SK-N-SH treated with all-trans-retinoic acid at 6 μM for 48 hours (cell line): ENCODE results near the gene LCN9.
"Not testable (repeated sequence)": the region's sequence is repeated elsewhere in the genome, so short reads cannot be mapped to it uniquely, and the experiment has no call there.

Experiments used
- ATAC-seq: fragments of 200-7000 bp; cut with Tn5 transposase; 3 replicates; pipeline ENCODE4 v1.9.1; 2020; ENCODE audit warnings: mild to moderate bottlenecking, moderate library complexity
- ARNTL ChIP-seq: fragments of 450-650 bp; formaldehyde crosslinking; IDR thresholded peaks from 2 replicates; pipeline ENCODE4 v1.5.0; 2020; ENCODE audit warnings: low read depth, mild to moderate bottlenecking, moderate library complexity, borderline replicate concordance
- BACH2 ChIP-seq: fragments of 250-450 bp; sonication (Bioruptor Pico); IDR thresholded peaks from 2 replicates; pipeline ENCODE4 v1.9.0; 2021; ENCODE audit warnings: mild to moderate bottlenecking, borderline replicate concordance
- CSDC2 ChIP-seq: fragments of 250-450 bp; sonication (Bioruptor Pico); IDR thresholded peaks from 2 replicates; pipeline ENCODE4 v1.5.0; 2020; ENCODE audit warnings: mild to moderate bottlenecking, moderate library complexity
- ESRRG ChIP-seq: fragments of 250-450 bp; sonication (Bioruptor Pico); IDR thresholded peaks from 2 replicates; pipeline ENCODE4 v1.6.1; 2021; ENCODE audit warnings: mild to moderate bottlenecking
- GLIS3 ChIP-seq: fragments of 250-450 bp; sonication (Bioruptor Pico); IDR thresholded peaks from 2 replicates; pipeline ENCODE4 v1.5.0; 2020; ENCODE audit warnings: mild to moderate bottlenecking, moderate library complexity
- ISL1 ChIP-seq: fragments of 250-450 bp; sonication (Bioruptor Pico); IDR thresholded peaks from 2 replicates; pipeline ENCODE4 v2.1.2; 2022; ENCODE audit warnings: mild to moderate bottlenecking, moderate library complexity
- OSR1 ChIP-seq: fragments of 250-450 bp; sonication (Bioruptor Pico); IDR thresholded peaks from 2 replicates; pipeline ENCODE4 v1.8.0; 2022; ENCODE audit warnings: moderate library complexity, mild to moderate bottlenecking, inconsistent platforms
- PPARA ChIP-seq: fragments of 250-450 bp; sonication (Bioruptor Pico); IDR thresholded peaks from 2 replicates; pipeline ENCODE4 v1.5.0; 2020; ENCODE audit warnings: mild to moderate bottlenecking, borderline replicate concordance
- RARB ChIP-seq: fragments of 250-450 bp; sonication (Bioruptor Pico); IDR thresholded peaks from 2 replicates; pipeline ENCODE4 v1.8.0; 2021; ENCODE audit warnings: mild to moderate bottlenecking, moderate library complexity
- SNAI2 ChIP-seq: fragments of 250-450 bp; sonication (Bioruptor Pico); IDR thresholded peaks from 2 replicates; pipeline ENCODE4 v1.5.0; 2020; ENCODE audit warnings: mild to moderate bottlenecking, moderate library complexity
- TCF4 ChIP-seq: fragments of 250-450 bp; sonication (Bioruptor Pico); IDR thresholded peaks from 2 replicates; pipeline ENCODE4 v1.8.0; 2021; ENCODE audit warnings: mild to moderate bottlenecking, moderate library complexity, borderline replicate concordance
- ZC3H10 ChIP-seq: fragments of 250-450 bp; sonication (Bioruptor Pico); IDR thresholded peaks from 2 replicates; pipeline ENCODE4 v1.5.1; 2021; ENCODE audit warnings: mild to moderate bottlenecking, moderate library complexity
- ZFP3 ChIP-seq: fragments of 250-450 bp; sonication (Bioruptor Pico); IDR thresholded peaks from 2 replicates; pipeline ENCODE4 v1.5.0; 2020; ENCODE audit warnings: mild to moderate bottlenecking, moderate library complexity
- ZFP30 ChIP-seq: fragments of 450-650 bp; formaldehyde crosslinking; IDR thresholded peaks from 2 replicates; pipeline ENCODE4 v1.5.0; 2022; ENCODE audit warnings: mild to moderate bottlenecking, moderate library complexity
- ZNF565 ChIP-seq: fragments of 450-650 bp; formaldehyde crosslinking; conservative IDR thresholded peaks from 2 replicates; pipeline ENCODE4 v1.5.0; 2020; ENCODE audit warnings: low read depth, mild to moderate bottlenecking, moderate library complexity
- ZNF70 ChIP-seq: fragments of 450-650 bp; formaldehyde crosslinking; IDR thresholded peaks from 2 replicates; pipeline ENCODE4 v1.5.0; 2020; ENCODE audit warnings: mild to moderate bottlenecking, moderate library complexity
- ZNF8 ChIP-seq: fragments of 450-650 bp; formaldehyde crosslinking; IDR thresholded peaks from 2 replicates; pipeline ENCODE4 v1.5.0; 2020; ENCODE audit warnings: mild to moderate bottlenecking, moderate library complexity
- TF ChIP-seq, protein P1 (sequence below): fragments of 250-450 bp; sonication (Bioruptor Pico); IDR thresholded peaks from 2 replicates; pipeline ENCODE4 v1.8.0; 2021; ENCODE audit warnings: low read depth, mild to moderate bottlenecking, moderate library complexity, borderline replicate concordance
- TF ChIP-seq, protein P2 (sequence below): fragments of 250-450 bp; sonication (Bioruptor Pico); IDR thresholded peaks from 2 replicates; pipeline ENCODE4 v1.5.0; 2020; ENCODE audit warnings: mild to moderate bottlenecking, moderate library complexity
- TF ChIP-seq, protein P3 (sequence below): fragments of 250-450 bp; sonication (Bioruptor Pico); IDR thresholded peaks from 2 replicates; pipeline ENCODE4 v1.5.1; 2020; ENCODE audit warnings: low read depth, mild to moderate bottlenecking, moderate library complexity
- TF ChIP-seq, protein P4 (sequence below): fragments of 250-450 bp; sonication (Bioruptor Pico); IDR thresholded peaks from 2 replicates; pipeline ENCODE4 v1.5.1; 2021; ENCODE audit warnings: mild to moderate bottlenecking, moderate library complexity

The LCN9 gene

DNA sequence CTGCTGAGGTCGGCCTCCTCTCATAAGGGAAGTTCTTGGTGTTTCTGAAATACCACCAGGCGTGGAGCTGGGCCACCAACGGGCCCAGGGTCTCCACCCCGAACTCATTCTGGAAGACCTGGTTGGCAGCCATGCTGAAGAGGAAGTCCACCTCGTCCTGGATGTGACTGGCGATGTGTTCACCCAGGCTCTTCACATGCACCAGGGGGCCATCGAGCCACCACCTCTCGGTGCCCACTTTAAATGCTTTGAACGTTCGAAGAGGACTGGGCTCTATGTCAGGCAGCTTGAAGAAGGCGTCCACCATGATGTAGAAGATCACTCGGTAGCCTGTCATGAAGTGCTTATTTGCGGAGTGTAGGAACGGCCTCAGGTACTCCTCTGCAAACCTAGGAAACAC, 38.8 kb upstream of the LCN9 start:
- TF ChIP-seq BACH2, result no peak
- TF ChIP-seq SNAI2 (CRISPR knock-in tag), result no peak
- no peak for TF ChIP-seq PPARA
- TF ChIP-seq TCF4 (CRISPR knock-in tag), result no peak
- TF ChIP-seq ZNF70 (CRISPR knock-in tag), result no peak
- TF ChIP-seq, protein P1, sequence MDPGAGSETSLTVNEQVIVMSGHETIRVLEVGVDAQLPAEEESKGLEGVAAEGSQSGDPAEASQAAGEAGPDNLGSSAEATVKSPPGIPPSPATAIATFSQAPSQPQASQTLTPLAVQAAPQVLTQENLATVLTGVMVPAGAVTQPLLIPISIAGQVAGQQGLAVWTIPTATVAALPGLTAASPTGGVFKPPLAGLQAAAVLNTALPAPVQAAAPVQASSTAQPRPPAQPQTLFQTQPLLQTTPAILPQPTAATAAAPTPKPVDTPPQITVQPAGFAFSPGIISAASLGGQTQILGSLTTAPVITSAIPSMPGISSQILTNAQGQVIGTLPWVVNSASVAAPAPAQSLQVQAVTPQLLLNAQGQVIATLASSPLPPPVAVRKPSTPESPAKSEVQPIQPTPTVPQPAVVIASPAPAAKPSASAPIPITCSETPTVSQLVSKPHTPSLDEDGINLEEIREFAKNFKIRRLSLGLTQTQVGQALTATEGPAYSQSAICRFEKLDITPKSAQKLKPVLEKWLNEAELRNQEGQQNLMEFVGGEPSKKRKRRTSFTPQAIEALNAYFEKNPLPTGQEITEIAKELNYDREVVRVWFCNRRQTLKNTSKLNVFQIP (CRISPR knock-in tag), result no peak
- no peak for TF ChIP-seq ZNF8 (CRISPR knock-in tag)
- no peak for TF ChIP-seq ESRRG
- no peak for TF ChIP-seq CSDC2 (CRISPR knock-in tag)
- TF ChIP-seq ISL1, result no peak
- no peak for ATAC-seq

DNA sequence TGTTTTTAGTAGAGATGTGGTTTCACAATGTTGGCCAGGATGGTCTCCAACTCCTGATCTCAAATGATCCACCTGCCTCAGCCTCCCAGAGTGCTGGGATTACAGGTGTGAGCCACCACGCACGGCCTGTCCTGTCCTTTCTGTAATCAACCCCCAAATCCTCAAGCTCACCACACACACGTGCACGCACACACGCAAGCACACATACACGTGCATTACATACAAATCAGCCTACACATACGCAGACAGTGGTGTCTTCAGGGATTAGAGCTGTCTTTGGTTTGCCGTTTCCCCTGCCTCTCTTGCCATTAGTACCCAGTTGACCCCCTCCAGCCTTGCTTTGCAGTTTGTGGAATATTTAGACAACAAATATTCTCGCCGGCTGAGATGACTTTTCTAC, 30.3 kb upstream of the LCN9 start:
- TF ChIP-seq, protein P2, sequence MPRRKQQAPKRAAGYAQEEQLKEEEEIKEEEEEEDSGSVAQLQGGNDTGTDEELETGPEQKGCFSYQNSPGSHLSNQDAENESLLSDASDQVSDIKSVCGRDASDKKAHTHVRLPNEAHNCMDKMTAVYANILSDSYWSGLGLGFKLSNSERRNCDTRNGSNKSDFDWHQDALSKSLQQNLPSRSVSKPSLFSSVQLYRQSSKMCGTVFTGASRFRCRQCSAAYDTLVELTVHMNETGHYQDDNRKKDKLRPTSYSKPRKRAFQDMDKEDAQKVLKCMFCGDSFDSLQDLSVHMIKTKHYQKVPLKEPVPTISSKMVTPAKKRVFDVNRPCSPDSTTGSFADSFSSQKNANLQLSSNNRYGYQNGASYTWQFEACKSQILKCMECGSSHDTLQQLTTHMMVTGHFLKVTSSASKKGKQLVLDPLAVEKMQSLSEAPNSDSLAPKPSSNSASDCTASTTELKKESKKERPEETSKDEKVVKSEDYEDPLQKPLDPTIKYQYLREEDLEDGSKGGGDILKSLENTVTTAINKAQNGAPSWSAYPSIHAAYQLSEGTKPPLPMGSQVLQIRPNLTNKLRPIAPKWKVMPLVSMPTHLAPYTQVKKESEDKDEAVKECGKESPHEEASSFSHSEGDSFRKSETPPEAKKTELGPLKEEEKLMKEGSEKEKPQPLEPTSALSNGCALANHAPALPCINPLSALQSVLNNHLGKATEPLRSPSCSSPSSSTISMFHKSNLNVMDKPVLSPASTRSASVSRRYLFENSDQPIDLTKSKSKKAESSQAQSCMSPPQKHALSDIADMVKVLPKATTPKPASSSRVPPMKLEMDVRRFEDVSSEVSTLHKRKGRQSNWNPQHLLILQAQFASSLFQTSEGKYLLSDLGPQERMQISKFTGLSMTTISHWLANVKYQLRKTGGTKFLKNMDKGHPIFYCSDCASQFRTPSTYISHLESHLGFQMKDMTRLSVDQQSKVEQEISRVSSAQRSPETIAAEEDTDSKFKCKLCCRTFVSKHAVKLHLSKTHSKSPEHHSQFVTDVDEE (CRISPR knock-in tag), result no peak
- TF ChIP-seq ZNF70 (CRISPR knock-in tag) (no peak), ZFP3 (CRISPR knock-in tag) (no peak), TCF4 (CRISPR knock-in tag) (no peak), GLIS3 (CRISPR knock-in tag) (no peak), OSR1 (CRISPR knock-in tag) (no peak), ZNF8 (CRISPR knock-in tag) (no peak), SNAI2 (CRISPR knock-in tag) (no peak), ISL1 (no peak), BACH2 (no peak), ZNF565 (CRISPR knock-in tag) (no peak), RARB (CRISPR knock-in tag) (no peak), ZC3H10 (CRISPR knock-in tag) (no peak), ZFP30 (no peak), CSDC2 (CRISPR knock-in tag) (no peak), PPARA (no peak)
- TF ChIP-seq, protein P3, sequence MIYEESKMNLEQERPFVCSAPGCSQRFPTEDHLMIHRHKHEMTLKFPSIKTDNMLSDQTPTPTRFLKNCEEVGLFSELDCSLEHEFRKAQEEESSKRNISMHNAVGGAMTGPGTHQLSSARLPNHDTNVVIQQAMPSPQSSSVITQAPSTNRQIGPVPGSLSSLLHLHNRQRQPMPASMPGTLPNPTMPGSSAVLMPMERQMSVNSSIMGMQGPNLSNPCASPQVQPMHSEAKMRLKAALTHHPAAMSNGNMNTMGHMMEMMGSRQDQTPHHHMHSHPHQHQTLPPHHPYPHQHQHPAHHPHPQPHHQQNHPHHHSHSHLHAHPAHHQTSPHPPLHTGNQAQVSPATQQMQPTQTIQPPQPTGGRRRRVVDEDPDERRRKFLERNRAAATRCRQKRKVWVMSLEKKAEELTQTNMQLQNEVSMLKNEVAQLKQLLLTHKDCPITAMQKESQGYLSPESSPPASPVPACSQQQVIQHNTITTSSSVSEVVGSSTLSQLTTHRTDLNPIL (CRISPR knock-in tag), result no peak
- TF ChIP-seq, protein P1 (CRISPR knock-in tag), result no peak
- no peak for ATAC-seq

DNA sequence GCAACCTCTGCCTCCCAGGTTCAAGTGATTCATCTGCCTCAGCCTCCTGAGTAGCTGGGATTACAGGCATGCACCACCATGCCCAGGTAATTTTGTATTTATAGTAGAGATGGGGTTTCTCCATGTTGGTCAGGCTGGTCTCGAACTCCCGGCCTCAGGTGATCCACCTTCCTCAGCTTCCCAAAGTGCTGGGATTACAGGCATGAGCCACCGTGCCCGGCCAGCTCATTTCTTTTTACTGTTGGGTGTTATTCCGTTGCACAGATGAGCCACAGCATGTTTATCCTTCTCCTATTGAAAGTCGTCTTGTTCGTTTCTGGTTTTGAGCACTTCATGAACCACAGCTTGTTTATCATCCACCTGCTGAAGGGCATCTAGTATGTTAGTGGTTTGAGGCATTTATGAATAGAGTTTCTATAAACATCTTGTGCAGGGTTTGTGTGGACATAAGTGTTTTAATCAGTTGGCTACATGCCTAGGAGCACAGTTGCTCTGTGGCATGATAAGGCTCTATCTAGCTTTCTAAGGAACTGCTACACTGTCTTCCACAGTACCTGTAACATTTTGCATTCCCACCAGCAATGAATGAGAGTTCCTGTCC, 26.1 kb upstream of the LCN9 start:
- ATAC-seq, result not testable (repeated sequence)

DNA sequence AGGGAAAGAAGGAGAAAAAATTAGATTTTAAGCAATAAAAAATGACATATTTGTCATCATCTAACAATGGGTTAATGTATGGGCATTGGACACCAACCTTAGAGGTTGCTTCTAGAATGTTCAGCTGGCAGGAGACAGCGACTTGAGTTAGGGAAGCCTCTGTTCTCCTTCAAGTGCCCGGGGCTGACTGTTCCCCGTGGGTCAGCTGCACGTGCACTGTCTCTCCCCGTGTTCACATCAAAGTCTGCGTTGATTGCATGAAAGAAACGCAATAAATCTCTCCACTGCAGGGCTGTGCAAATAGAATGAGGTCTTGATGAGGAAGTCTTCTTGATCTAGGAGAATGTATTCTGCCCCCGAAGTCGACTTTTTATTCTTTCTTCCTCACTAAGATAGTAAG, 23.9 kb upstream of the LCN9 start, which contains the start of gene GLT6D1:
TSS of gene GLT6D1 (minus strand) at position 345 of the 400 bp plus-strand sequence. CDS start 353 bp downstream, outside the sequence.
- ATAC-seq, result no peak
- TF ChIP-seq ARNTL (CRISPR knock-in tag) (no peak), ZNF565 (CRISPR knock-in tag) (no peak), ZNF8 (CRISPR knock-in tag) (no peak), CSDC2 (CRISPR knock-in tag) (no peak), ZFP3 (CRISPR knock-in tag) (no peak), OSR1 (CRISPR knock-in tag) (no peak)
- TF ChIP-seq, protein P2 (CRISPR knock-in tag), result no peak
- TF ChIP-seq, protein P4, sequence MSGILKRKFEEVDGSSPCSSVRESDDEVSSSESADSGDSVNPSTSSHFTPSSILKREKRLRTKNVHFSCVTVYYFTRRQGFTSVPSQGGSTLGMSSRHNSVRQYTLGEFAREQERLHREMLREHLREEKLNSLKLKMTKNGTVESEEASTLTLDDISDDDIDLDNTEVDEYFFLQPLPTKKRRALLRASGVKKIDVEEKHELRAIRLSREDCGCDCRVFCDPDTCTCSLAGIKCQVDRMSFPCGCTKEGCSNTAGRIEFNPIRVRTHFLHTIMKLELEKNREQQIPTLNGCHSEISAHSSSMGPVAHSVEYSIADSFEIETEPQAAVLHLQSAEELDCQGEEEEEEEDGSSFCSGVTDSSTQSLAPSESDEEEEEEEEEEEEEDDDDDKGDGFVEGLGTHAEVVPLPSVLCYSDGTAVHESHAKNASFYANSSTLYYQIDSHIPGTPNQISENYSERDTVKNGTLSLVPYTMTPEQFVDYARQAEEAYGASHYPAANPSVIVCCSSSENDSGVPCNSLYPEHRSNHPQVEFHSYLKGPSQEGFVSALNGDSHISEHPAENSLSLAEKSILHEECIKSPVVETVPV (CRISPR knock-in tag), result no peak
